ENCODE data around the gene FAM120C.

FAM120C gene

GRCh38 chrX:54182864-54183613, at the start of gene FAM120C:
FAM120C (minus strand) TSS chrX:54183254; CDS start chrX:54183198, 56 bp downstream.
- Histone ChIP-seq H3K9me2 (replicated peaks; ENCODE audit: insufficient read depth, low read length) (no peaks in the 10 kb centered on the region), H3K4me2 (ENCODE audit: low read depth, low read length, poor library complexity, severe bottlenecking) (peak within 1 kb of the TSS; percentile 94), H3K27ac (ENCODE audit: low read depth, low read length) (peak within 1 kb of the TSS; percentile 80), H2AFZ (ENCODE audit: low read depth, low read length, severe bottlenecking) (peak within 1 kb of the TSS; percentile 66), H3K4me3 (ENCODE audit: insufficient read depth, low read length, poor library complexity, severe bottlenecking) (peak within 1 kb of the TSS; percentile 79), H4K20me1 (ENCODE audit: low read depth, low read length) (peaks cover 7% of the 10 kb centered on the region; the same call in 1 of the 2 replicates), H3K79me2 (ENCODE audit: insufficient read depth, low read length) (peaks cover 48% of the 10 kb centered on the region), H3F3A (ENCODE audit: insufficient read depth) (no peaks in the 10 kb centered on the region; the same call in 1 of the 2 replicates), H3K9ac (ENCODE audit: low read length) (peak within 1 kb of the TSS; percentile 98), H3K36me3 (ENCODE audit: low read length) (no peaks in the 10 kb centered on the region), H3K27me3 (ENCODE audit: low read length) (no peaks in the 10 kb centered on the region), H3K9me3 (ENCODE audit: insufficient read depth, low read length) (no peaks in the 10 kb centered on the region)
- TF ChIP-seq EZH2phosphoT487 (conservative IDR thresholded peaks at IDR 0.05; ENCODE audit: low read length) (no peak), CTCF (IDR thresholded peaks at IDR 0.05; ENCODE audit: insufficient read depth, low read length, poor library complexity, severe bottlenecking) (no peak)

GRCh38 chrX:54230435-54231148, 47.5 kb upstream of the FAM120C start:
- Histone ChIP-seq H4K20me1 (ENCODE audit: low read depth, low read length) (no peaks in the 10 kb centered on the region), H3K36me3 (ENCODE audit: low read length) (no peaks in the 10 kb centered on the region), H3K4me2 (ENCODE audit: low read depth, low read length, poor library complexity, severe bottlenecking) (no peak overlapping the region), H3K27me3 (ENCODE audit: low read length) (no peaks in the 10 kb centered on the region), H3F3A (ENCODE audit: insufficient read depth) (no peaks in the 10 kb centered on the region), H3K9me2 (replicated peaks; ENCODE audit: insufficient read depth, low read length) (no peaks in the 10 kb centered on the region), H3K79me2 (ENCODE audit: insufficient read depth, low read length) (no peaks in the 10 kb centered on the region), H3K4me3 (ENCODE audit: insufficient read depth, low read length, poor library complexity, severe bottlenecking) (no peak overlapping the region), H3K27ac (ENCODE audit: low read depth, low read length) (no peak overlapping the region), H3K9ac (ENCODE audit: low read length) (no peak overlapping the region), H3K9me3 (ENCODE audit: insufficient read depth, low read length) (no peaks in the 10 kb centered on the region), H2AFZ (ENCODE audit: low read depth, low read length, severe bottlenecking) (no peak overlapping the region)
- TF ChIP-seq EZH2phosphoT487 (conservative IDR thresholded peaks at IDR 0.05; ENCODE audit: low read length): no peak
- TF ChIP-seq CTCF (IDR thresholded peaks at IDR 0.05; ENCODE audit: insufficient read depth, low read length, poor library complexity, severe bottlenecking): no peak

GRCh38 chrX:54223581-54223980, 40.5 kb upstream of the FAM120C start:
- Histone ChIP-seq H3K79me2 (ENCODE audit: insufficient read depth, low read length) (no peaks in the 10 kb centered on the region), H3K9me3 (ENCODE audit: insufficient read depth, low read length) (no peaks in the 10 kb centered on the region), H3F3A (ENCODE audit: insufficient read depth) (no peaks in the 10 kb centered on the region), H3K9ac (ENCODE audit: low read length) (no peak overlapping the region), H3K27me3 (ENCODE audit: low read length) (no peaks in the 10 kb centered on the region), H3K4me3 (ENCODE audit: insufficient read depth, low read length, poor library complexity, severe bottlenecking) (no peak overlapping the region), H3K27ac (ENCODE audit: low read depth, low read length) (no peak overlapping the region), H3K4me2 (ENCODE audit: low read depth, low read length, poor library complexity, severe bottlenecking) (no peak overlapping the region), H2AFZ (ENCODE audit: low read depth, low read length, severe bottlenecking) (no peak overlapping the region), H3K36me3 (ENCODE audit: low read length) (no peaks in the 10 kb centered on the region), H3K9me2 (replicated peaks; ENCODE audit: insufficient read depth, low read length) (no peaks in the 10 kb centered on the region), H4K20me1 (ENCODE audit: low read depth, low read length) (no peaks in the 10 kb centered on the region)
- TF ChIP-seq EZH2phosphoT487 (conservative IDR thresholded peaks at IDR 0.05; ENCODE audit: low read length): no peak
- no peak for TF ChIP-seq CTCF (IDR thresholded peaks at IDR 0.05; ENCODE audit: insufficient read depth, low read length, poor library complexity, severe bottlenecking)
